Left ventricle myocardium inferior (tissue), 1 donor: ENCODE results near the gene COQ9. TPM values are rescaled to one million over a fixed set of nuclear protein-coding genes. Genes with fewer than 3 reads are reported as not detected.

Experiments used
- DNase-seq: peaks from one replicate; pipeline ENCODE4 v3.0.0-alpha.2; 2020
- H3K27ac ChIP-seq: fragments of 200-600 bp; replicated peaks from 2 replicates; pipeline ENCODE4 v1.8.0; 2021
- H3K27me3 ChIP-seq: fragments of 200-600 bp; 2 replicates; pipeline ENCODE4 v1.8.0; 2021; ENCODE audit warnings: low read depth
- H3K36me3 ChIP-seq: fragments of 200-600 bp; 2 replicates; pipeline ENCODE4 v1.8.0; 2021
- H3K4me1 ChIP-seq: fragments of 200-600 bp; 2 replicates; pipeline ENCODE4 v1.8.0; 2021
- H3K4me3 ChIP-seq: fragments of 200-600 bp; 2 replicates; pipeline ENCODE4 v1.8.0; 2021; ENCODE audit warnings: mild to moderate bottlenecking, moderate library complexity
- H3K9me3 ChIP-seq: fragments of 200-600 bp; replicated peaks from 2 replicates; pipeline ENCODE4 v1.8.0; 2021
- CTCF ChIP-seq: fragments of 200-600 bp; IDR thresholded peaks from 2 replicates; pipeline ENCODE4 v1.8.0; 2021; ENCODE audit warnings: antibody characterized with exemption, mild to moderate bottlenecking, borderline replicate concordance
- intact Hi-C: fragments of 100-400 bp; cut with micrococcal nuclease; formaldehyde crosslinking; loops from one replicate; pipeline ENCODE4 v1.11.0; 2022
- total RNA-seq: library from RNA; stranded (reverse); fragmentation: NEBNext Ultra II Directional; extraction: Animal tissue kit (Norgen Biotek cat#: 25700); gene quantifications from one replicate; pipeline ENCODE4 v1.2.1, GENCODE V29; 2021
- donor health status: DM: no; HTN: yes; CAD: no; lungs with severe emphysema.

The COQ9 gene
- total RNA-seq, 1 donor from 2014 or later: 234 TPM

- no peak for TF ChIP-seq CTCF
- Histone ChIP-seq H3K27ac (no peak overlapping the region), H3K4me3 (no peak overlapping the region), H3K27me3 (no peaks in the 10 kb centered on the region), H3K36me3 (no peaks in the 10 kb centered on the region), H3K9me3 (no peaks in the 10 kb centered on the region), H3K4me1 (peaks cover 38% of the 10 kb centered on the region)
- intact Hi-C loops: no loop called here
- DNase-seq: no peak
These were observed 34.7 kb upstream of the COQ9 start for GRCh38 chr16:57412584-57412983.

- no peak for TF ChIP-seq CTCF
- intact Hi-C loops: no loop called here
- no peak overlapping the region for H3K4me3 ChIP-seq
- no peaks in the 10 kb centered on the region for H3K9me3 ChIP-seq
- H3K27me3 ChIP-seq: no peaks in the 10 kb centered on the region
- H3K36me3 ChIP-seq: no peaks in the 10 kb centered on the region
- DNase-seq: no peak
- H3K4me1 ChIP-seq: peaks cover 44% of the 10 kb centered on the region
- no peak overlapping the region for H3K27ac ChIP-seq
These were observed 34.0 kb upstream of the COQ9 start for GRCh38 chr16:57413301-57413730.

- no peak for DNase-seq
- H3K36me3 ChIP-seq: no peaks in the 10 kb centered on the region
- no peaks in the 10 kb centered on the region for H3K27me3 ChIP-seq
- intact Hi-C loops: no loop called here
- H3K9me3 ChIP-seq: no peaks in the 10 kb centered on the region
- TF ChIP-seq CTCF: no peak
- peaks cover 44% of the 10 kb centered on the region for H3K4me1 ChIP-seq
- H3K4me3 ChIP-seq: no peak overlapping the region
- H3K27ac ChIP-seq: no peak overlapping the region
These were observed 33.5 kb upstream of the COQ9 start for GRCh38 chr16:57413733-57414132.

- no peak for DNase-seq
- Histone ChIP-seq H3K36me3 (no peaks in the 10 kb centered on the region), H3K4me1 (peaks cover 37% of the 10 kb centered on the region), H3K4me3 (no peak overlapping the region), H3K27ac (peak overlapping the region; percentile 52), H3K9me3 (no peaks in the 10 kb centered on the region), H3K27me3 (no peaks in the 10 kb centered on the region)
- intact Hi-C loops: loop anchor here (2.0 kb wide), 1 partner anchor 115 kb away; no protein-coding TSS in a partner anchor
- no peak for TF ChIP-seq CTCF
These were observed 31.2 kb upstream of the COQ9 start for GRCh38 chr16:57416084-57416483.

- DNase-seq: no peak
- Histone ChIP-seq H3K27me3 (no peaks in the 10 kb centered on the region), H3K9me3 (no peaks in the 10 kb centered on the region), H3K27ac (peak overlapping the region; percentile 48), H3K4me3 (no peak overlapping the region), H3K4me1 (peaks cover 53% of the 10 kb centered on the region), H3K36me3 (no peaks in the 10 kb centered on the region)
- no peak for TF ChIP-seq CTCF
- intact Hi-C loops: no loop called here
These were observed 27.8 kb upstream of the COQ9 start for GRCh38 chr16:57419506-57419905.
